Stomach (tissue), 9 donors: Measurements from ENCODE around the gene OR2J3. TPM values are rescaled to one million over a fixed set of nuclear protein-coding genes. Genes with fewer than 3 reads are reported as not detected.
"Not testable (repeated sequence)": the region's sequence is repeated elsewhere in the genome, so short reads cannot be mapped to it uniquely, and the experiment has no call there.

Experiments used
- DNase-seq, 2 donors: peaks; one replicate each; pipeline versions ENCODE4 v3.0.0 to v3.0.0-alpha.2; 2013 to 2019
- H3K27ac ChIP-seq, 5 donors: fragments of 200-600 bp in 4 of 5; sonication (generic) in 4 of 5; one replicate each; pipeline ENCODE4 v1.5.1; 2013 to 2019; ENCODE audit warnings: mild to moderate bottlenecking in 1 of 5, moderate library complexity in 1 of 5
- H3K27me3 ChIP-seq, 3 donors: fragments of 200-600 bp; sonication (generic); one replicate each; pipeline ENCODE4 v1.5.1; 2017 to 2019; ENCODE audit warnings: mixed run types in 1 of 3
- H3K36me3 ChIP-seq, 4 donors: fragments of 200-600 bp; sonication (generic); 1 replicate in 3 of 4; 2 replicates in 1 of 4; pipeline ENCODE4 v1.5.1; 2016 to 2019
- H3K4me1 ChIP-seq, 4 donors: fragments of 200-600 bp; sonication (generic); one replicate each; pipeline ENCODE4 v1.5.1; 2016 to 2019
- H3K4me3 ChIP-seq, 4 donors: fragments of 200-600 bp; sonication (generic) in 3 of 4; one replicate each; pipeline ENCODE4 v1.5.1; 2016 to 2019; ENCODE audit warnings: mild to moderate bottlenecking in 1 of 4
- H3K9me3 ChIP-seq, 4 donors: fragments of 200-600 bp; sonication (generic); one replicate each; pipeline ENCODE4 v1.5.1; 2016 to 2019
- CTCF ChIP-seq, 7 experiments: fragments of 450-650 bp in 4 of 7; fragments of 200-600 bp in 3 of 7; sonication (generic) in 3 of 7; IDR thresholded peaks; one replicate each; pipeline ENCODE4 v1.5.1; 2016 to 2019; ENCODE audit warnings: antibody characterized with exemption in 7 of 7, control low read depth in 2 of 7, mild to moderate bottlenecking in 1 of 7
- EP300 ChIP-seq: sonication (generic); formaldehyde crosslinking; IDR thresholded peaks from one replicate; pipeline ENCODE4 v1.6.1; 2017; ENCODE audit warnings: antibody characterized with exemption
- POLR2A ChIP-seq, 4 donors: fragments of 450-650 bp; IDR thresholded peaks; one replicate each; pipeline ENCODE4 v1.6.1; 2016; ENCODE audit warnings: antibody characterized with exemption in 4 of 4, control low read depth in 2 of 4, mild to moderate bottlenecking in 1 of 4, moderate library complexity in 1 of 4
- POLR2AphosphoS5 ChIP-seq, 3 donors: sonication (generic); formaldehyde crosslinking; IDR thresholded peaks; one replicate each; pipeline ENCODE4 v1.6.1; 2016; ENCODE audit warnings: antibody characterized with exemption in 3 of 3
- WGBS, 5 donors: extraction: QIAGEN DNeasy Blood & Tissue Kit in 3 of 5; methylation state at CpG; one replicate each; pipeline versions ENCODE4 v1.1.5 to v1.1.7; 2013 to 2018; 5-methylcytosine and 5-hydroxymethylcytosine counted together
- intact Hi-C: fragments of 100-400 bp; cut with DNase I; formaldehyde crosslinking; loops from one replicate; pipeline ENCODE4 v1.15.1; 2023; ENCODE audit warnings: low total_unique reads
- polyA plus RNA-seq, 3 donors: library from polyadenylated mRNA; stranded (reverse); fragments of 200-250 nt; gene quantifications; one replicate each; pipeline ENCODE4 v1.2.3, GENCODE V29; 2013
- total RNA-seq, 5 donors: library from RNA; depleted of rRNA; stranded (reverse); fragments of >200 nt; gene quantifications; one replicate each; pipeline versions ENCODE4 v1.1.0 to v1.2.3, GENCODE V29; 2014 to 2016
- donor health status: healthy with polysubstance abuse.
- donor health status: Bipolar disorder and iron deficiency.
- donor health status: healthy.

Gene OR2J3
- total and polyA plus RNA-seq, 8 donors: not detected

GRCh38 chr6:29137724-29138123 is 29.9 kb downstream of the OR2J3 start:
- WGBS, 5 donors: 84 to 91% (median 85%) methylated on average over 4 of the region's 4 CpGs
- no peak overlapping the region for H3K4me3 ChIP-seq
- H3K36me3 ChIP-seq: no peaks in the 10 kb centered on the region
- TF ChIP-seq EP300 (no peak), POLR2A (IDR thresholded peaks at IDR 0.05) (no peak), CTCF (IDR thresholded peaks at IDR 0.05) (no peak), POLR2AphosphoS5 (IDR thresholded peaks at IDR 0.05) (no peak)
- no peaks in the 10 kb centered on the region for H3K27me3 ChIP-seq
- H3K4me1 ChIP-seq: no peaks in the 10 kb centered on the region
- intact Hi-C loops: no loop called here
- H3K27ac ChIP-seq: no peak overlapping the region
- H3K9me3 ChIP-seq: peaks cover 0 to 4% (median under 1%) of the 10 kb centered on the region in 4 donors
- no peak for DNase-seq

GRCh38 chr6:29141606-29142005 is 33.7 kb downstream of the OR2J3 start:
- H3K4me3 ChIP-seq: no peak overlapping the region
- no peaks in the 10 kb centered on the region for H3K36me3 ChIP-seq
- 92 to 98% (median 95%) methylated on average over 1 of the region's 1 CpG for WGBS, 5 donors
- H3K27ac ChIP-seq: no peak overlapping the region
- intact Hi-C loops: no loop called here
- H3K9me3 ChIP-seq: peaks cover 0 to 10% (median 4%) of the 10 kb centered on the region in 4 donors
- no peaks in the 10 kb centered on the region for H3K4me1 ChIP-seq
- TF ChIP-seq POLR2A (IDR thresholded peaks at IDR 0.05): no peak
- no peak for TF ChIP-seq EP300
- H3K27me3 ChIP-seq: no peaks in the 10 kb centered on the region
- no peak for DNase-seq

GRCh38 chr6:29142309-29142708 is 34.5 kb downstream of the OR2J3 start:
- Histone ChIP-seq H3K36me3 (no peaks in the 10 kb centered on the region), H3K9me3 (peaks cover 0 to 10% (median 4%) of the 10 kb centered on the region in 4 donors), H3K27me3 (no peaks in the 10 kb centered on the region), H3K4me3 (no peak overlapping the region), H3K27ac (no peak overlapping the region), H3K4me1 (no peaks in the 10 kb centered on the region)
- intact Hi-C loops: no loop called here
- DNase-seq: no peak
- TF ChIP-seq POLR2A (IDR thresholded peaks at IDR 0.05) (no peak), POLR2AphosphoS5 (IDR thresholded peaks at IDR 0.05) (no peak), EP300 (no peak), CTCF (IDR thresholded peaks at IDR 0.05) (no peak)

- H3K4me3 ChIP-seq: no peak overlapping the region
- no peak overlapping the region for H3K27ac ChIP-seq
- TF ChIP-seq POLR2A (IDR thresholded peaks at IDR 0.05) (no peak), POLR2AphosphoS5 (IDR thresholded peaks at IDR 0.05) (no peak), CTCF (IDR thresholded peaks at IDR 0.05) (no peak), EP300 (no peak)
- 44 to 60% (median 55%) methylated on average over 2 of the region's 2 CpGs for WGBS, 5 donors
- no peaks in the 10 kb centered on the region for H3K27me3 ChIP-seq
- H3K4me1 ChIP-seq: no peaks in the 10 kb centered on the region
- peaks cover 0 to 19% (median 4%) of the 10 kb centered on the region in 4 donors for H3K9me3 ChIP-seq
- intact Hi-C loops: no loop called here
- H3K36me3 ChIP-seq: no peaks in the 10 kb centered on the region
- DNase-seq: no peak
Measured at GRCh38 chr6:29146179-29146578, 38.3 kb downstream of the OR2J3 start.

- Histone ChIP-seq H3K4me3 (no peak overlapping the region), H3K27ac (no peak overlapping the region), H3K27me3 (no peaks in the 10 kb centered on the region), H3K36me3 (no peaks in the 10 kb centered on the region), H3K9me3 (peaks cover 0 to 19% (median 4%) of the 10 kb centered on the region in 4 donors), H3K4me1 (no peaks in the 10 kb centered on the region)
- DNase-seq: no peak
- TF ChIP-seq POLR2A (IDR thresholded peaks at IDR 0.05): no peak
- TF ChIP-seq POLR2AphosphoS5 (IDR thresholded peaks at IDR 0.05): no peak
- 77 to 96% (median 92%) methylated on average over 3 of the region's 3 CpGs for WGBS, 5 donors
- intact Hi-C loops: no loop called here
Measured at GRCh38 chr6:29147074-29147473, 39.2 kb downstream of the OR2J3 start.

GRCh38 chr6:29149444-29149843 is 41.6 kb downstream of the OR2J3 start:
- DNase-seq, H3K27me3 ChIP-seq, intact Hi-C loops, H3K36me3 ChIP-seq, H3K4me3 ChIP-seq, H3K9me3 ChIP-seq, H3K27ac ChIP-seq, H3K4me1 ChIP-seq: not testable (repeated sequence)
- 69 to 78% (median 70%) methylated on average over 3 of the region's 3 CpGs for WGBS, 5 donors
